Esophagus muscularis mucosa (tissue), 3 donors: Measurements from ENCODE around the gene SNX8.

ENCODE experiments used
- CTCF ChIP-seq, 3 experiments: fragments of 200-600 bp in 2 of 3; fragments of 450-650 bp in 1 of 3; sonication (generic) in 2 of 3; IDR thresholded peaks; one replicate each; pipeline ENCODE4 v1.5.1; 2017 to 2019; ENCODE audit warnings: antibody characterized with exemption in 3 of 3, mild to moderate bottlenecking in 2 of 3, moderate library complexity in 1 of 3
- POLR2A ChIP-seq: fragments of 450-650 bp; IDR thresholded peaks from one replicate; pipeline ENCODE4 v1.6.1; 2017; ENCODE audit warnings: antibody characterized with exemption, moderate library complexity, mild to moderate bottlenecking, low read depth
- POLR2AphosphoS5 ChIP-seq, 2 donors: sonication (generic); formaldehyde crosslinking; IDR thresholded peaks; one replicate each; pipeline ENCODE4 v1.6.1; 2017; ENCODE audit warnings: antibody characterized with exemption in 2 of 2

GRCh38 chr7:2260820-2261219, 53.4 kb downstream of the SNX8 start:
- TF ChIP-seq CTCF (IDR thresholded peaks at IDR 0.05) (no peak), POLR2A (no peak), POLR2AphosphoS5 (IDR thresholded peaks at IDR 0.05) (no peak)
